ENCODE results near the gene ZNF587.
A peak's percentile ranks its signal among the peaks of the same experiment; 100 is the strongest.
"Not testable (repeated sequence)": the region's sequence is repeated elsewhere in the genome, so short reads cannot be mapped to it uniquely, and the experiment has no call there.

The ZNF587 gene

GRCh38 chr19:57823155-57823554, 26.5 kb upstream of the ZNF587 start:
- not testable (repeated sequence) for DNase-seq

- DNase-seq = not testable (repeated sequence)
Measured at GRCh38 chr19:57823608-57824007, 26.1 kb upstream of the ZNF587 start.

GRCh38 chr19:57825511-57825910, 24.1 kb upstream of the ZNF587 start:
- DNase-seq = no peak

GRCh38 chr19:57829316-57829715, 20.3 kb upstream of the ZNF587 start:
- DNase-seq = no peak

- DNase-seq = peak; percentile 55
Measured at GRCh38 chr19:57830071-57830602, 19.5 kb upstream of the ZNF587 start, which contains the start of gene ZNF587B. Gene ZNF587B (plus strand): TSS chr19:57830299. CDS start chr19:57830529, 230 bp downstream.

GRCh38 chr19:57836991-57837390, 12.7 kb upstream of the ZNF587 start:
- not testable (repeated sequence) for DNase-seq

GRCh38 chr19:57838622-57839191, 11.0 kb upstream of the ZNF587 start:
- not testable (repeated sequence) for DNase-seq

GRCh38 chr19:57841122-57841763, 8.4 kb upstream of the ZNF587 start:
- DNase-seq = no peak

- DNase-seq = not testable (repeated sequence)
Measured at GRCh38 chr19:57847164-57847563, 2.5 kb upstream of the ZNF587 start.

- not testable (repeated sequence) for DNase-seq
Measured at GRCh38 chr19:57849162-57849665, 445 bp upstream of the ZNF587 start.

- peak; percentile 28 for DNase-seq
Measured at GRCh38 chr19:57850553-57851017, 926 bp downstream of the ZNF587 start.

GRCh38 chr19:57851812-57852603, 2.3 kb downstream of the ZNF587 start:
- DNase-seq = not testable (repeated sequence)

GRCh38 chr19:57854117-57854516, 4.5 kb downstream of the ZNF587 start:
- not testable (repeated sequence) for DNase-seq

GRCh38 chr19:57862351-57862750, 12.7 kb downstream of the ZNF587 start:
- DNase-seq = not testable (repeated sequence)

GRCh38 chr19:57867868-57868492, 18.3 kb downstream of the ZNF587 start:
- DNase-seq = no peak

- not testable (repeated sequence) for DNase-seq
Measured at GRCh38 chr19:57869655-57870054, 20.0 kb downstream of the ZNF587 start.

GRCh38 chr19:57870225-57870624, 20.6 kb downstream of the ZNF587 start:
- no peak for DNase-seq

- DNase-seq = no peak
Measured at GRCh38 chr19:57872450-57872849, 22.8 kb downstream of the ZNF587 start.

- DNase-seq = not testable (repeated sequence)
Measured at GRCh38 chr19:57873883-57874799, 24.5 kb downstream of the ZNF587 start.

- DNase-seq = no peak
Measured at GRCh38 chr19:57886046-57886445, 36.4 kb downstream of the ZNF587 start.

GRCh38 chr19:57887195-57887941, 37.7 kb downstream of the ZNF587 start:
- no peak for DNase-seq

Data from fibroblast of upper back skin (primary cell).